Stomach smooth muscle (tissue), 2 donors: ENCODE measurements around the gene LPCAT4.
"Not testable (repeated sequence)": the region's sequence is repeated elsewhere in the genome, so short reads cannot be mapped to it uniquely, and the experiment has no call there.

Experiments
- H3K27ac ChIP-seq: one replicate; pipeline ENCODE4 v1.7.0; 2013; ENCODE audit warnings: mild to moderate bottlenecking, low read length, inconsistent platforms
- H3K27me3 ChIP-seq, 2 donors: one replicate each; pipeline ENCODE4 v1.7.0; 2013; ENCODE audit warnings: low read length in 2 of 2; ENCODE audit not compliant: insufficient read depth in 2 of 2, control insufficient read depth in 1 of 2
- H3K36me3 ChIP-seq, 2 donors: one replicate each; pipeline ENCODE4 v1.7.0; 2013; ENCODE audit warnings: low read length in 2 of 2; ENCODE audit not compliant: control insufficient read depth in 2 of 2, insufficient read depth in 2 of 2
- H3K4me1 ChIP-seq: one replicate; pipeline ENCODE4 v1.7.0; 2013; ENCODE audit warnings: low read length; ENCODE audit not compliant: control insufficient read depth, insufficient read depth
- H3K4me3 ChIP-seq, 2 donors: one replicate each; pipeline ENCODE4 v1.7.0; 2013; ENCODE audit warnings: low read length in 2 of 2
- H3K9ac ChIP-seq, 2 donors: one replicate each; pipeline ENCODE4 v1.7.0; 2013; ENCODE audit warnings: low read length in 2 of 2, mild to moderate bottlenecking in 1 of 2
- H3K9me3 ChIP-seq, 2 donors: one replicate each; pipeline ENCODE4 v1.7.0; 2013; ENCODE audit warnings: low read length in 2 of 2; ENCODE audit not compliant: control insufficient read depth in 2 of 2
- donor health status: healthy.
- donor health status: Pancreatic carcinoma.

LPCAT4 gene

DNA sequence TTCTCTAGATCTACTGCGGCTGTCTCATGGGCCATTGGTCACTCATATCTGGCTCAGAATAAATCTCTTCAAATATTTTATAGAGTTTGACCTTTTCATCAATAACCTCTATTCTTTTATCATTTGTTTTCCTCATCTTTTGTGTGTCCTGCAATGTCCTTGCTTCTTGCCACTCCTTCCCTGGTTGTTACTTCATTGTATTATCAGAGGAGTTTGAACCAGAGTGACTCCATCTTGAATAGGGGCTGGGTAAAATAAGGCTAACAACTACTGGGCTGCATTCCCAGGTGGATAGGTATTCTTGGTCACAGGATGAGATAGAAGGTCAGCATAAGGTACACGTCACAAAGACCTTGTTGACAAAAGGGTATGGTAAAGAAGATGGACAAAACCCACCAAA, 9.9 kb upstream of the LPCAT4 start:
- Histone ChIP-seq H3K9ac (no peak overlapping the region), H3K4me1 (no peaks in the 10 kb centered on the region), H3K27ac (no peak overlapping the region), H3K27me3 (no peaks in the 10 kb centered on the region), H3K4me3 (no peak overlapping the region), H3K9me3 (no peaks in the 10 kb centered on the region), H3K36me3 (no peaks in the 10 kb centered on the region)

DNA sequence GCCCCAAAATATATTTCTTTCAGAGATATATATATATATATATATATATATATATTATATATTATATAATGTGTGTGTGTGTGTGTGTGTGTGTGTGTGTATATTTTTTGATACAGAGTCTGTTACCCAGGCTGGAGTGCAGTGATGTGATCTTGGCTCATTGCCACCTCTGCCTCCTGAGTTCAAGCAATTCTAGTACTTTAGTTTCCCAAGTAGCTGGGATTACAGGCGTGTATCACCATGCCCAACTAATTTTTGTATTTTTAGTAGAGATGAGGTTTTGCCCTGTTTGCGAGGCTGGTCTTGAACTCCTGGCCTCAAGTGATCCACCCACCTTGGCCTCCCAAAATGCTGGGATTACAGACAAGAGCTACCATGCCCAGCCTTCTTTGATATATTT, 8.5 kb upstream of the LPCAT4 start:
- H3K9me3 ChIP-seq, H3K9ac ChIP-seq, H3K27ac ChIP-seq, H3K27me3 ChIP-seq, H3K36me3 ChIP-seq, H3K4me3 ChIP-seq, H3K4me1 ChIP-seq: not testable (repeated sequence)

DNA sequence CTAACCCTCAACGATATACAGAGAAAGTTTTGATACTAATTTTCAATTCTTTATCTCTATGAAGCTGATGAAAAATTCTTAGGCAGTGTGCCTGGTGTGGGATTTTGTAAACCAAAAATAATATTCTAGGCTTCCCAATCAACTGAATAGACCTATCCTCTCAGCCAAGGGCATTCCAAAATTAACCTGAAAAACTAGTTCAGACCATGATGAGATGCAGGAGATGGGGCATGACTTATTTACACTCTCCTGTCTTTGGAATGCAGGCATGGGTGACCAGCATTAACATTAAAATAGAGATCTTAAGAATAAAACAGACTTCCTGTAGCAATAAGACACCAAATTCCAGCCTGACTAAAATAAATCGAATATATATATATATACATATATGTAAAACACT, 7.8 kb upstream of the LPCAT4 start:
- H3K9me3 ChIP-seq = no peaks in the 10 kb centered on the region
- H3K9ac ChIP-seq = no peak overlapping the region
- H3K36me3 ChIP-seq = no peaks in the 10 kb centered on the region
- H3K27me3 ChIP-seq = no peaks in the 10 kb centered on the region
- H3K4me3 ChIP-seq = no peak overlapping the region
- H3K27ac ChIP-seq = no peak overlapping the region
- no peaks in the 10 kb centered on the region for H3K4me1 ChIP-seq

DNA sequence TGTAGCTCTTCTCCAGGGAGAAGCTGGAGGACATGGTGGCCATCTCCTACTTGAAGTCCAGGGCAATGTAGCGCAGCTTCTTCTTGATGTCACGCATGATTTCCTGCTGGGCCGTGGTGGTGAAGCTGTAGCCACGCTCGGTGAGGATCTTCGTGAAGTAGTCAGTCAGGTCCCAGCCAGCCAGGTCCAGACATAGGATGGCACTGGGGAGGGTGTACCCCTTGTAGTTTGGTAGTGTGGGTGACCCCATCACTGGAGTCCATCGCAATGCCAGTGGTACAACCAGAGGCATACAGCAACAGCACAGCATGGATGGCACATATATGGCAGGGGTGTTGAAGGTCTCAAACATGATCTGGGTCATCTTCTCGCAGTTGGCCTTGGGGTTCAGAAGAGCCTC, 7.0 kb upstream of the LPCAT4 start:
- Histone ChIP-seq H3K4me1 (no peaks in the 10 kb centered on the region), H3K4me3 (no peak overlapping the region), H3K27me3 (no peaks in the 10 kb centered on the region), H3K9ac (no peak overlapping the region), H3K9me3 (no peaks in the 10 kb centered on the region), H3K27ac (no peak overlapping the region), H3K36me3 (no peaks in the 10 kb centered on the region)

DNA sequence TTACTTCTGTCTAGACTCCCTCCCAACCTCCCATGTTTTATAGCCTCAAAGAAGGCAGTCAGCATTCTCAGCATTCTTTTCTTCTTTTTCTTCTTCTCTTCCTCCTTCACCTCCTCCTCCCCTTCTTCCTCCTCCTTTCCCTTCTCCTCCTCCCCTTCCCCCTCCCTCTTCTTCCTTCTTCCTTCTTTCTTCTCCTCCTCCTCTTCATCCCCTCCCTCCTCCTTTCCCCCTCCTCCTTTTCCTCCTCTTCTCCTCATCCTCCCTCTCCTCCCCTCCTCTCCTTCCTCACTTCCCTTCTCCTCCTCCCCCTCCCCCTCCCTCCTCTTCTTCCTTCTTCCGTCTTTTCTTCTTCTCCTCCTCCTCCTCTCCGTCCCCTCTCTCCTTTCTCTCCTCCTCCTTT, 3.6 kb upstream of the LPCAT4 start:
- Histone ChIP-seq H3K9ac (no peak overlapping the region), H3K4me3 (no peak overlapping the region), H3K27ac (no peak overlapping the region), H3K9me3 (no peaks in the 10 kb centered on the region), H3K27me3 (no peaks in the 10 kb centered on the region), H3K4me1 (peaks cover 20% of the 10 kb centered on the region), H3K36me3 (no peaks in the 10 kb centered on the region)

DNA sequence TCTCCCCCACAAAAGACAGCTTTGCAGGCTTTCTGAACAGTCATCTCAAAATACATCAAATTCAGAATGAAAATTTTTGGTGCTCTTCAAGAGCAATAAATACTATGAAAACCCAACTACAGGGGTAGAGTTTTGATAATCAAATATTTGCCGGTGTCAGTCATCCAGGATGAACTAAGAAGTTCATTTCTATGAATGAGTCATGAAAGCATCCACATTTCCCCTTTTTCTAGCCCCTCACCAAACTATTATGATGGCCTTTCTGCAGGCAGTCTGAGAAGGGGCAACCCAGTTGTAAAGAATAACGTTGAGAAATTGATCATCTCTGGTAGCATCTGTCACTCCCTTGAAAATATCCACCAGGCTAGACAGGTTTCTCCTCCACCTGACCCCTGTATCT, 3.1 kb upstream of the LPCAT4 start:
- H3K9me3 ChIP-seq = no peaks in the 10 kb centered on the region
- no peak overlapping the region for H3K9ac ChIP-seq
- no peaks in the 10 kb centered on the region for H3K36me3 ChIP-seq
- H3K4me3 ChIP-seq = no peak overlapping the region
- H3K4me1 ChIP-seq = peaks cover 25% of the 10 kb centered on the region
- H3K27ac ChIP-seq = no peak overlapping the region
- no peaks in the 10 kb centered on the region for H3K27me3 ChIP-seq

DNA sequence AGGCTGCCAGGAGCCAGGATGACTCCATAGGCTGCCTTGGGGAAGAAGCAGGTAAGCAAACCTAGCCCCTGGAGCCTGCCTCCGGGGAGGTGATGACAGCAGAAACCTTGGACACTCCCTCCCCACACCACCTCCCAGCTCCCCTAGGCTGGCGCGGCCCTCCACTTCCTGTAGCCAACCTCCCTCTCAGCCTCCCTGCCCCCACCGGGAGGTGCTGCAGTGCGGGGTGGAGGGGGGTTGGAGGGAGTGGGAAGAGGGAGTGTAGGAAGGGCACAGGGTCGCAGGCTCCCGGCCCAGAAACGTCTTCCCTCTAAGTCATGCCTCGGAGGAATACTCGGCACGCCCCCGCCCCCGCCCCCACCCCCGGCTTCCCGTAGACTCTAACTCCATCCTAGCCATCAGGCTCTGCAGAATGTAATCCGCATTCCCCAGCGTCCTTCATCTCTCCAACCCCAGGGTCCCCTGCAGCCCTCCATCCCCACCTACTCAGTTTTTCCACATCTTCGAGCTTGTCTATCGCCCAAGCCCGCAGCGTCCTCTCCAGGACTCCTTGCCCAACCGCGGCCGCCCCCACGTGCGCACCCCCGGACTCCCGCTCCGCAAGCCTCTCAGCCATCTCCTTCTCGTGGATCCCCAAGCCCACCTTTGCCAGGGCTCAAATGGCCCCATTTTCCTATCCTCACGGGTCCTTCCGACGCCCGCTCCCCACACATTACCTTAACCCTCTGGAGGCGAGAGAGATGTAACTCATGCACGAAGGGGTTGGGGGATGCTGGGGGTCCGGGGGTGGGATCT, 528 bp downstream of the LPCAT4 start:
- no peaks in the 10 kb centered on the region for H3K27me3 ChIP-seq
- H3K9ac ChIP-seq = peak overlapping the region; percentile 36 to 57
- H3K4me1 ChIP-seq = peaks cover 26% of the 10 kb centered on the region
- H3K27ac ChIP-seq = peak overlapping the region; percentile 8
- H3K9me3 ChIP-seq = no peaks in the 10 kb centered on the region
- H3K4me3 ChIP-seq = peak overlapping the region; percentile 93 to 94
- peaks cover 0 to 8% of the 10 kb centered on the region in 2 donors for H3K36me3 ChIP-seq

DNA sequence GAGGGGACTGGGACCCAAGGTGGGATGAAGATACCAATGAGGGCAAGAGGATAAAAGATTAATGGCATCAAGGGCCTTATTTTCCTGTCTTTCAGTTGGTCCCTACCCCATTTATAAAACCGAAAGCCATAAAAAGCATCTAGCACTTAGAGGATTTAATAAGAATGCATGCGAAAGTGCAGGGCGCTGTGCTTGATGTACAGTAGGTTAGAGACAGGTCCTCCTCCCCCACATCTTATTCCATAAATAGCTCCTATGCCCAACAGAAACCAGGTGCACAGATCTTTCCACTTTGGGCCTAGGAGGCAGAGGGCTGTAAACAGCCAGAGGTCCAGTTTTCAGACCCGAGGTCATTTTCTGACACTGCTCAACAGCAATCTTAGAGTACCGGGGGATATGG, 1.2 kb downstream of the LPCAT4 start:
- Histone ChIP-seq H3K36me3 (peaks cover 0 to 8% of the 10 kb centered on the region in 2 donors), H3K27ac (peak overlapping the region; percentile 8), H3K9me3 (no peaks in the 10 kb centered on the region), H3K27me3 (no peaks in the 10 kb centered on the region), H3K4me1 (peaks cover 26% of the 10 kb centered on the region), H3K4me3 (peak overlapping the region; percentile 93 to 94), H3K9ac (peak overlapping the region; percentile 36 to 57)

DNA sequence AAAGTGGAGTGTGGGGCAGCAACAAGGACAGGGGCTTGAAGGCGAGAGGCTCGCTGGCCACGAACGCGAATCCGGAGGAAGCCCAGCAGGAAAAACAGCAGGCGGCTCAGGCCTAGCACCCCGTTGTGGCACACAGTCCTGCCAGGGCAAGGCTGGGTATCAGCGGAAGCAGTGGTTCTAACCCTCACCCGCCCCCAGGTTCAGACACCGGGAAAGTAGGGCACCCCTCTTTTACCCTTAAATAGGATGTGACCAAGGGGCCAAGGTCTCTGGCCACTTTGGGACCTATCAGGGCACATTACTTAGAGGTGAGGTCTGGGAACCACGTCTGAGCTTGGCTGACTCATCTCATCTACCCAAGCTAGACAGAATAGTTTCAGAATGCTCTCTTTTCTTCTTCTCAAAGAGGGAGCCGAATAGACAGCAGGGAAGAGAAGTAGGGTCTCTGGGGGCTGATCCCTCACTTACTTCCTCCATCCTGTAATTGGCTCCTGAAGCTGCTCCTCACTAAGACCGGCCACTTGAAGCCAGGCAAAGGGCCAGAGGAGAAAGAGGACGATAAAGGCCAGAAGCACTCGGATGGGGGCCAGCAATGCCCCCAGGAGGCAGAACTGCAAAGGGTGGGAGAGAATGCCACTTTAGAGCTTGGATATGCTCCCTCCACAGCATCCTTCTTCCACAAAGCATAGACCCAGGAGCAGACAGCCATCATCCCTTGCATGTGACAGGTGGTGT, 1.7 kb downstream of the LPCAT4 start:
- no peaks in the 10 kb centered on the region for H3K27me3 ChIP-seq
- H3K4me3 ChIP-seq = peak overlapping the region; percentile 93 to 94
- H3K9me3 ChIP-seq = no peaks in the 10 kb centered on the region
- peaks cover 26% of the 10 kb centered on the region for H3K4me1 ChIP-seq
- peak overlapping the region; percentile 21 to 57 for H3K9ac ChIP-seq
- no peak overlapping the region for H3K27ac ChIP-seq
- peaks cover 0 to 8% of the 10 kb centered on the region in 2 donors for H3K36me3 ChIP-seq

DNA sequence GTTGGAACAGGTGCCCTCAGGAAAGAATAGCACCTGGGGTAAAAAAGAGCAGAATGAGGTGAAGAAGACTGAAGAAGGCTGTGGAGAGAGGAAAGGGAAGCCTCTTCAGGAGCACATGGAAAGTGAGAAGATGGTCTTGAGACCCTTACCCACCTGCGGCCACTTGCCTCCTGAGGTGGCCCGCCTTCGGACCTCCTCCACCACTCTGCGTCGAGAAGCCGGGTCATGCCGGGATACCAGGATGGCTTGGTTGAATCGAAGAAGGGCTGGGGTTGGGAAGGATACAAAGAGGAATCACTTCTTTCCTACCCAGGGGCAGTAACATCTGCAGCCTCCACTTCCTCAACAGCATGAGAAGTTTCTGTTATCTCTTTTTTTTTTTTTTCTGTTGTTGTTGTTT, 3.0 kb downstream of the LPCAT4 start:
- H3K4me3 ChIP-seq = no peak overlapping the region
- H3K27me3 ChIP-seq = no peaks in the 10 kb centered on the region
- H3K4me1 ChIP-seq = peaks cover 26% of the 10 kb centered on the region
- no peak overlapping the region for H3K27ac ChIP-seq
- H3K36me3 ChIP-seq = peaks cover 0 to 15% of the 10 kb centered on the region in 2 donors
- no peak overlapping the region for H3K9ac ChIP-seq
- H3K9me3 ChIP-seq = no peaks in the 10 kb centered on the region
